GM18520 (cell line): ENCODE data around the gene RPL6.
A peak's percentile ranks its signal among the peaks of the same experiment; 100 is the strongest.

Experiments used
- ATAC-seq: cut with Tn5 transposase; IDR thresholded peaks from one replicate; pipeline ENCODE4 v1.9.1; 2021; ENCODE audit not compliant: unreplicated experiment

RPL6 gene

GRCh38 chr12:112381406-112381882 is 28.0 kb downstream of the RPL6 start:
- ATAC-seq = peak; percentile 26

GRCh38 chr12:112380663-112381405 is 28.6 kb downstream of the RPL6 start:
- ATAC-seq = no peak

- ATAC-seq = no peak
Observed at GRCh38 chr12:112375105-112375504, 34.3 kb downstream of the RPL6 start.

GRCh38 chr12:112374166-112374740 is 35.2 kb downstream of the RPL6 start:
- ATAC-seq = no peak

- no peak for ATAC-seq
Observed at GRCh38 chr12:112370868-112371510, 38.4 kb downstream of the RPL6 start.

GRCh38 chr12:112370199-112370598 is 39.2 kb downstream of the RPL6 start:
- ATAC-seq = no peak

- ATAC-seq = no peak
Observed at GRCh38 chr12:112368856-112369255, 40.5 kb downstream of the RPL6 start.

- no peak for ATAC-seq
Observed at GRCh38 chr12:112367965-112368364, 41.4 kb downstream of the RPL6 start.

- no peak for ATAC-seq
Observed at GRCh38 chr12:112362310-112362709, 47.1 kb downstream of the RPL6 start.

- ATAC-seq = no peak
Observed at GRCh38 chr12:112361271-112361670, 48.1 kb downstream of the RPL6 start.

GRCh38 chr12:112359290-112359689 is 50.1 kb downstream of the RPL6 start:
- ATAC-seq = no peak

- no peak for ATAC-seq
Observed at GRCh38 chr12:112357214-112357613, 52.2 kb downstream of the RPL6 start.
